GM10266 (cell line): Measurements from ENCODE around the gene ART3.

ENCODE experiments used
- DNase-seq: peaks from one replicate; pipeline ENCODE4 v3.0.0; 2012; ENCODE audit errors: extremely low spot score
- CTCF ChIP-seq: IDR thresholded peaks from 2 replicates; pipeline ENCODE4 v1.5.1; 2012; ENCODE audit warnings: mild to moderate bottlenecking, low read depth; ENCODE audit not compliant: control insufficient read depth, insufficient read depth; ENCODE audit errors: missing control alignments

ART3 gene

GRCh38 chr4:76105652-76106051 lies 31.1 kb downstream of the ART3 start:
- no peak for DNase-seq
- no peak for TF ChIP-seq CTCF

GRCh38 chr4:76106442-76106841 lies 31.9 kb downstream of the ART3 start:
- DNase-seq = no peak
- no peak for TF ChIP-seq CTCF

DNA sequence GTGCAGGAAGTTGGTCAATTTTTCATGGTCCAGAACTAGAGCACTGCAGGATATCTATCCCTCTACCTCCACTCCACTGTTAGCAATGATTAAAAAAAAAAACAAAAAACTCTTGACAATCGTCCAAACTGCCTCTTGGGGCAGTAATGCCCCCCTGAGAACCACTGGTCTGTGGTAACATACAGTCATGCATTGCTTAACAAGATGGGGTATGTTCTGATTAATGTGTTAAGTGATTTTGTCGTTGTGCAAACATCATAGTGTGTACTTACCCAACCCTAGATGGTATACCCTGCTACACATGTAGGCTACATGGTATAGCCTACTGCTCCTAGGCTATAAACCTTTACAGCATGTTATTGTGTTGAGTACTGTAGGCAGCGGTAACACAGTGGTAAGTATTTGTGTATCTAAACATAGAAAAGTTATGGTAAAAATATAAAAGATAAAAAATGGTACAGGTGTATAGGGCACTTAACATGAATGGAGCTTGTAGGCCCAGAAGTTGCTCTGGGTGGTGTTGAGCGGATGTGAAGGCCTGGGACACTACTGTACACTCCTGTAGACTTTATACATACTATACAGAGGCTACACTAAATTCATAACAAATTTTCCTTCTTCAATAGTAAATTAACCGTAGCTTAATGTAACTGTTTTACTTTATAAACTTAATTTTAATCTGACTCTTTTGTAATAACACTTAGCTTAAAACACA lies 34.1 kb downstream of the ART3 start:
- DNase-seq = no peak
- TF ChIP-seq CTCF = peak; percentile 12

DNA sequence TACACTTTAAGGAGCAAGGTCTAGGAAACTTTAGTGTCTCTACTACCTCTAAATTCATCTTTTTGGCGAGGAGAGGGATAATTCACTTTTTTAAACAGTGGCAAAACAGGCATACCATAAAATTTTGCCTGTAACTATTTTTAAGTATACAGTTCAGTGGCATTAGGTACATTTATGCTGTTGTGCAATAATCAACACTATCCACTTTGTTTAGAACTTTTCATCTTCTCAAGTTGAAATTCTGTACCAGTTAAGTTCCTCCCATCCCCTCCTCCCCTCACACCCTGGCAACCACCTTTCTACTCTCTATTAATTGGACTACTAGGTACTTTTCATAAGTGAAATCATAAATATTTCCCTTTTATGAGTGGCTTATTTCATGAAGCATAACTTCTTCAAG lies 42.3 kb downstream of the ART3 start:
- DNase-seq = no peak
- TF ChIP-seq CTCF = no peak

DNA sequence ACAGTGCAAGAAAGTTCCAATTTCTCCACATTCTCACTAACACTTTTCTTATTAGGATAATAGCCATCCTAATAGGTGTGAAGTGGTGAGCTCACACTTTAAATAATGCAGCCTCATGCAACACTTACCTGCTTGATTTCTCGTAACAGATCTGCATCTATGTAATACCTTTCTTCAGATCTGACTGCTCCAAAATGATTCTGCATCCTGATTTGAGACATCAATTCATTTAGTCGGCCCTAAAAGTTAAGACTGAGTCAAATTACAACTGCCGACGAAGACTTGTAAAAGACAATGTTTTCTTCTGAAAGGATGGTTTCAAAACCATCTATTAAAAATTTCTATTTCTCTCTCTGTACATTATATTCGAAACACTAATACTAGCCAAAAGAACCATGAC lies 43.0 kb downstream of the ART3 start:
- TF ChIP-seq CTCF = no peak
- DNase-seq = no peak

GRCh38 chr4:76120199-76120598 lies 45.7 kb downstream of the ART3 start:
- no peak for DNase-seq
- no peak for TF ChIP-seq CTCF

DNA sequence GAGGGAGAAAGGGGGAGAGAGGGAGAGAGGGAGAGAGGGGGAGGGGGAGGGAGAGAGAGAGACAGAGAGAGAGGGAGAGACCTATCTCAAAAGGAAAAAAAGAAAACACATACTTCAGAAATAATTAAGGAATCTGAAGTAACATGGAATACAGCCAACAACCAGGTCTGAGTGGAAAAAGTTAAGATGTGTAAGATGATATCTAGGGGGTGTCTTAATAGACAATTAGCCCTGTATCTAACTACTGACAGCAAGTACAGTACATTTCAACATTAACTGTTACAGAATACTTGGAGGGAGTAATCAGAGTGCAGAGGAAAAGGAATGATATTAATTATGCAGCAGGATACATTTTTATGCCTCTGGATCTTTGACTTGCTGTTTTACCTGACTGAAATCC lies 51.3 kb downstream of the ART3 start:
- TF ChIP-seq CTCF = no peak
- DNase-seq = no peak
